Mesenchymal stem cell (in vitro differentiated cells and primary cell): ENCODE data around the gene RPL18.

Source experiments
- DNase-seq: peaks from one replicate; pipeline ENCODE4 v3.0.0-alpha.2; 2013
- H2AFZ ChIP-seq: one replicate; pipeline ENCODE4 v1.6.1; 2013; ENCODE audit warnings: low read depth, mild to moderate bottlenecking, control low read depth, inconsistent platforms, low read length, moderate library complexity
- H2AK5ac ChIP-seq: 2 replicates; pipeline ENCODE4 v1.6.1; 2013; ENCODE audit warnings: low read length, moderate library complexity, mild to moderate bottlenecking, inconsistent platforms; ENCODE audit not compliant: severe bottlenecking
- H2BK120ac ChIP-seq: one replicate; pipeline ENCODE4 v1.6.1; 2013; ENCODE audit warnings: low read depth, mild to moderate bottlenecking, inconsistent platforms, low read length, moderate library complexity
- H2BK12ac ChIP-seq, 2 experiments: one replicate each; pipeline ENCODE4 v1.6.1; 2013; ENCODE audit warnings: inconsistent platforms in 2 of 2, low read length in 2 of 2, mild to moderate bottlenecking in 2 of 2, moderate library complexity in 2 of 2, control low read depth in 1 of 2
- H2BK15ac ChIP-seq: one replicate; pipeline ENCODE4 v1.6.1; 2013; ENCODE audit warnings: mild to moderate bottlenecking, low read depth, inconsistent platforms; ENCODE audit not compliant: poor library complexity, severe bottlenecking
- H2BK5ac ChIP-seq: 2 replicates; pipeline ENCODE4 v1.6.1; 2013; ENCODE audit warnings: low read depth, mild to moderate bottlenecking, low read length, control low read depth, inconsistent platforms; ENCODE audit not compliant: poor library complexity, severe bottlenecking
- H3K14ac ChIP-seq, 2 experiments: one replicate each; pipeline ENCODE4 v1.6.1; 2013; ENCODE audit warnings: inconsistent platforms in 2 of 2, low read length in 2 of 2, control low read depth in 1 of 2, mild to moderate bottlenecking in 1 of 2, moderate library complexity in 1 of 2
- H3K18ac ChIP-seq, 2 experiments: one replicate each; pipeline ENCODE4 v1.6.1; 2013; ENCODE audit warnings: inconsistent platforms in 2 of 2, low read length in 2 of 2, control low read depth in 1 of 2, low read depth in 1 of 2, mild to moderate bottlenecking in 1 of 2
- H3K23ac ChIP-seq, 2 experiments: one replicate each; pipeline ENCODE4 v1.6.1; 2013; ENCODE audit warnings: inconsistent platforms in 2 of 2, low read length in 2 of 2, mild to moderate bottlenecking in 2 of 2, moderate library complexity in 2 of 2, control low read depth in 1 of 2
- H3K27ac ChIP-seq: 2 replicates; pipeline ENCODE4 v1.5.1; 2013; ENCODE audit warnings: mild to moderate bottlenecking, moderate library complexity, low read length, control low read depth, inconsistent platforms; ENCODE audit not compliant: poor library complexity, severe bottlenecking
- H3K27me3 ChIP-seq, 2 experiments: 2 replicates each; pipeline versions ENCODE4 v1.6.1 to v1.7.0; 2013; ENCODE audit warnings: low read length in 2 of 2, mild to moderate bottlenecking in 2 of 2, moderate library complexity in 2 of 2, control low read depth in 1 of 2, inconsistent platforms in 1 of 2; ENCODE audit not compliant: control insufficient read depth in 1 of 2, insufficient read depth in 1 of 2
- H3K36me3 ChIP-seq, 2 experiments: 2 replicates each; pipeline versions ENCODE4 v1.6.1 to v1.7.0; 2013; ENCODE audit warnings: low read length in 2 of 2, control low read depth in 1 of 2, inconsistent platforms in 1 of 2, low read depth in 1 of 2, mild to moderate bottlenecking in 1 of 2; ENCODE audit not compliant: insufficient read depth in 2 of 2, control insufficient read depth in 1 of 2
- H3K4ac ChIP-seq, 2 experiments: one replicate each; pipeline ENCODE4 v1.6.1; 2013; ENCODE audit warnings: inconsistent platforms in 2 of 2, low read length in 2 of 2, mild to moderate bottlenecking in 2 of 2, moderate library complexity in 2 of 2, control low read depth in 1 of 2, low read depth in 1 of 2
- H3K4me1 ChIP-seq: 2 replicates; pipeline ENCODE4 v1.6.1; 2013; ENCODE audit warnings: low read depth, low read length, control low read depth; ENCODE audit not compliant: control insufficient read depth, insufficient read depth
- H3K4me2 ChIP-seq: 2 replicates; pipeline ENCODE4 v1.6.1; 2013; ENCODE audit warnings: low read length, mild to moderate bottlenecking, inconsistent platforms; ENCODE audit not compliant: poor library complexity, severe bottlenecking
- H3K4me3 ChIP-seq, 2 experiments: 2 replicates each; pipeline versions ENCODE4 v1.5.1 to v1.7.0; 2013; ENCODE audit warnings: low read length in 2 of 2, mild to moderate bottlenecking in 2 of 2, control low read depth in 1 of 2, low read depth in 1 of 2; ENCODE audit not compliant: insufficient read depth in 1 of 2
- H3K79me1 ChIP-seq: replicated peaks from 2 replicates; pipeline ENCODE4 v1.6.1; 2013; ENCODE audit warnings: mild to moderate bottlenecking, control low read depth, low read length, inconsistent platforms; ENCODE audit not compliant: poor library complexity, severe bottlenecking
- H3K9ac ChIP-seq: 2 replicates; pipeline ENCODE4 v1.7.0; 2013; ENCODE audit warnings: mild to moderate bottlenecking, low read length, moderate library complexity
- H3K9me3 ChIP-seq: 2 replicates; pipeline ENCODE4 v1.7.0; 2013; ENCODE audit warnings: mild to moderate bottlenecking, low read length; ENCODE audit not compliant: control insufficient read depth
- H4K8ac ChIP-seq: one replicate; pipeline ENCODE4 v1.6.1; 2013; ENCODE audit warnings: inconsistent platforms, mild to moderate bottlenecking, low read length, moderate library complexity
- H4K91ac ChIP-seq: one replicate; pipeline ENCODE4 v1.6.1; 2013; ENCODE audit warnings: mild to moderate bottlenecking, low read length, inconsistent platforms
- WGBS: methylation state at CpG from one replicate; pipeline ENCODE4 v1.1.7; 2013; ENCODE audit warnings: mixed read lengths; 5-methylcytosine and 5-hydroxymethylcytosine counted together

Gene RPL18

GRCh38 chr19:48664476-48664875 lies 45.5 kb upstream of the RPL18 start:
- Histone ChIP-seq H2BK15ac (no peak overlapping the region), H3K18ac (no peak overlapping the region), H4K8ac (no peak overlapping the region), H3K14ac (no peak overlapping the region), H3K27me3 (peaks cover 0 to 10% of the 10 kb centered on the region in 2 experiments), H3K4ac (no peak overlapping the region), H3K23ac (no peak overlapping the region), H2AK5ac (no peak overlapping the region), H3K36me3 (no peaks in the 10 kb centered on the region), H2BK120ac (no peak overlapping the region), H4K91ac (no peak overlapping the region), H3K9ac (no peak overlapping the region), H3K9me3 (no peaks in the 10 kb centered on the region), H3K79me1 (no peaks in the 10 kb centered on the region), H2BK5ac (no peak overlapping the region), H3K4me2 (no peak overlapping the region), H3K27ac (no peak overlapping the region), H2AFZ (no peak overlapping the region), H3K4me1 (peaks cover 7% of the 10 kb centered on the region), H2BK12ac (no peak overlapping the region), H3K4me3 (peak overlapping the region in 1 of 2 experiments; percentile 7)
- WGBS = 91% methylated on average over 14 of the region's 14 CpGs
- DNase-seq = no peak

- Histone ChIP-seq H4K91ac (peak overlapping the region; percentile 6), H3K18ac (no peak overlapping the region), H3K79me1 (no peaks in the 10 kb centered on the region), H3K14ac (no peak overlapping the region), H3K4me1 (peaks cover 7% of the 10 kb centered on the region), H3K9me3 (no peaks in the 10 kb centered on the region), H3K9ac (no peak overlapping the region), H3K4me3 (no peak overlapping the region), H2BK15ac (no peak overlapping the region), H3K4ac (no peak overlapping the region), H2AFZ (no peak overlapping the region), H3K23ac (peak overlapping the region in 1 of 2 experiments; percentile 11), H2BK120ac (no peak overlapping the region), H3K27ac (no peak overlapping the region), H3K36me3 (no peaks in the 10 kb centered on the region), H3K4me2 (no peak overlapping the region), H2BK5ac (no peak overlapping the region), H2BK12ac (no peak overlapping the region), H3K27me3 (peaks cover 0 to 10% of the 10 kb centered on the region in 2 experiments), H4K8ac (no peak overlapping the region), H2AK5ac (no peak overlapping the region)
- 67% methylated on average over 4 of the region's 4 CpGs for WGBS
- DNase-seq = no peak
Observed at GRCh38 chr19:48663667-48664066, 44.7 kb upstream of the RPL18 start.

GRCh38 chr19:48661711-48662090 lies 42.7 kb upstream of the RPL18 start:
- peaks cover 12% of the 10 kb centered on the region for H3K4me1 ChIP-seq
- H2BK12ac ChIP-seq = no peak overlapping the region
- no peak overlapping the region for H3K23ac ChIP-seq
- H3K4me2 ChIP-seq = no peak overlapping the region
- peak overlapping the region; percentile 29 for H4K91ac ChIP-seq
- H2AK5ac ChIP-seq = no peak overlapping the region
- H3K9me3 ChIP-seq = no peaks in the 10 kb centered on the region
- peaks cover 0 to 5% of the 10 kb centered on the region in 2 experiments for H3K27me3 ChIP-seq
- no peak overlapping the region for H2BK120ac ChIP-seq
- H3K27ac ChIP-seq = no peak overlapping the region
- no peak overlapping the region for H3K14ac ChIP-seq
- no peaks in the 10 kb centered on the region for H3K79me1 ChIP-seq
- H4K8ac ChIP-seq = peak overlapping the region; percentile 47
- H3K18ac ChIP-seq = no peak overlapping the region
- no peak overlapping the region for H2AFZ ChIP-seq
- no peak overlapping the region for H2BK5ac ChIP-seq
- peak overlapping the region; percentile 1 for H2BK15ac ChIP-seq
- H3K9ac ChIP-seq = no peak overlapping the region
- 97% methylated on average over 50 of the region's 50 CpGs for WGBS
- H3K4ac ChIP-seq = no peak overlapping the region
- H3K36me3 ChIP-seq = no peaks in the 10 kb centered on the region
- no peak for DNase-seq
- H3K4me3 ChIP-seq = no peak overlapping the region

- Histone ChIP-seq H3K14ac (no peak overlapping the region), H2BK5ac (no peak overlapping the region), H3K79me1 (no peaks in the 10 kb centered on the region), H2AK5ac (no peak overlapping the region), H3K4me3 (no peak overlapping the region), H3K4ac (no peak overlapping the region), H4K8ac (no peak overlapping the region), H2BK12ac (no peak overlapping the region), H2BK15ac (no peak overlapping the region), H3K9me3 (no peaks in the 10 kb centered on the region), H3K4me2 (no peak overlapping the region), H3K36me3 (no peaks in the 10 kb centered on the region), H4K91ac (no peak overlapping the region), H3K23ac (no peak overlapping the region), H3K18ac (no peak overlapping the region), H3K4me1 (peaks cover 13% of the 10 kb centered on the region), H3K27ac (no peak overlapping the region), H3K9ac (no peak overlapping the region), H2BK120ac (no peak overlapping the region), H3K27me3 (peaks cover 0 to 4% of the 10 kb centered on the region in 2 experiments), H2AFZ (no peak overlapping the region)
- peak; percentile 90 for DNase-seq
- 86% methylated on average over 35 of the region's 35 CpGs for WGBS
Observed at GRCh38 chr19:48660852-48661710, 42.1 kb upstream of the RPL18 start.
